GM12878 (cell line): ENCODE results near the gene ITGA1. TPM values are rescaled to one million over a fixed set of nuclear protein-coding genes. Genes with fewer than 3 reads are reported as not detected.

Source experiments
- ATAC-seq: fragments of 200-7000 bp; cut with Tn5 transposase; 3 replicates; pipeline ENCODE4 v1.9.1; 2020; ENCODE audit warnings: mild to moderate bottlenecking, moderate library complexity
- BruUV-seq: library from RNA; stranded (reverse); fragments of 400-500 nt; replicated peaks from 2 replicates; lab custom pipeline; 2021; lab: Mats Ljungman, UMichigan
- CTCF ChIA-PET: fragments of 300-600 bp; sonication (Branson Sonifier 250); formaldehyde crosslinking; extraction: SDS; loops from one replicate; lab custom pipeline; 2021; ENCODE audit warnings: inconsistent platforms; lab: Yijun Ruan, JAX
- POLR2A ChIA-PET: fragments of 350-600 bp; formaldehyde crosslinking; extraction: SDS; loops from one replicate; lab custom pipeline; 2021; ENCODE audit warnings: inconsistent platforms; lab: Charles Lee
- RAD21 ChIA-PET: fragments of 300-600 bp; sonication (Branson Sonifier 250); formaldehyde crosslinking; loops from one replicate; lab custom pipeline; 2023; ENCODE audit warnings: antibody characterized with exemption; ENCODE audit not compliant: unreplicated experiment; lab: Charles Lee
- SMC1A ChIA-PET: fragments of 300-600 bp; sonication (Branson Sonifier 250); formaldehyde crosslinking; loops from one replicate; lab custom pipeline; 2023; ENCODE audit not compliant: unreplicated experiment, uncharacterized antibody; lab: Charles Lee
- DNase-seq: peaks from one replicate; pipeline ENCODE4 v3.0.0-alpha.2; 2011; ENCODE audit warnings: low read depth, low spot score
- FAIRE-seq: peaks from 3 replicates; lab custom pipeline; 2011; peaks lifted over from hg19 to GRCh38; lab: Jason Lieb, UNC
- H2AFZ ChIP-seq: 2 replicates; pipeline ENCODE4 v1.6.0; 2011; ENCODE audit warnings: low read depth, low read length, control low read depth; ENCODE audit not compliant: control insufficient read depth
- H3K27ac ChIP-seq: 2 replicates; pipeline ENCODE4 v1.5.1; 2011; ENCODE audit warnings: control low read depth; ENCODE audit not compliant: control insufficient read depth, insufficient read depth
- H3K27me3 ChIP-seq, 2 experiments: replicated peaks in 1 of 2; 2 replicates each; pipeline versions ENCODE4 v1.6.0 to v1.6.1; 2011; ENCODE audit warnings: low read length in 1 of 2; ENCODE audit not compliant: control insufficient read depth in 2 of 2, insufficient read depth in 2 of 2
- H3K36me3 ChIP-seq, 2 experiments: 2 replicates each; pipeline ENCODE4 v1.5.1; 2011; ENCODE audit warnings: low read length in 1 of 2; ENCODE audit not compliant: control insufficient read depth in 2 of 2, insufficient read depth in 2 of 2
- H3K4me1 ChIP-seq: 2 replicates; pipeline ENCODE4 v1.6.1; 2011; ENCODE audit warnings: mild to moderate bottlenecking, low read length, moderate library complexity, mixed read lengths; ENCODE audit not compliant: control insufficient read depth, insufficient read depth
- H3K4me2 ChIP-seq: 2 replicates; pipeline ENCODE4 v1.6.0; 2011; ENCODE audit warnings: control low read depth; ENCODE audit not compliant: control insufficient read depth, insufficient read depth
- H3K4me3 ChIP-seq: fragments of 200-600 bp; sonication (generic); 2 replicates; pipeline ENCODE4 v1.5.1; 2016
- H3K79me2 ChIP-seq: 2 replicates; pipeline ENCODE4 v1.6.0; 2011; ENCODE audit warnings: low read length; ENCODE audit not compliant: control insufficient read depth, insufficient read depth
- H3K9ac ChIP-seq: 2 replicates; pipeline ENCODE4 v1.8.0; 2011; ENCODE audit warnings: low read length, control low read depth, mixed read lengths; ENCODE audit not compliant: control insufficient read depth, insufficient read depth
- H3K9me3 ChIP-seq: replicated peaks from 3 replicates; pipeline ENCODE4 v1.5.1; 2011; ENCODE audit warnings: mild to moderate bottlenecking, low read length; ENCODE audit not compliant: control insufficient read depth, insufficient read depth
- H4K20me1 ChIP-seq: 2 replicates; pipeline ENCODE4 v1.6.0; 2011; ENCODE audit not compliant: control insufficient read depth, insufficient read depth
- BMI1 ChIP-seq: fragments of 450-650 bp; IDR thresholded peaks from 2 replicates; pipeline ENCODE4 v1.6.1; 2016; ENCODE audit warnings: mild to moderate bottlenecking, moderate library complexity, borderline replicate concordance
- CHD1 ChIP-seq: IDR thresholded peaks from 2 replicates; pipeline ENCODE4 v1.6.1; 2012; ENCODE audit warnings: low read depth, low read length, improper control_type of control experiment
- CHD2 ChIP-seq: IDR thresholded peaks from 2 replicates; pipeline ENCODE4 v1.6.1; 2011; ENCODE audit warnings: low read depth, low read length, improper control_type of control experiment, borderline replicate concordance
- CREB1 ChIP-seq: IDR thresholded peaks from 2 replicates; pipeline ENCODE4 v1.6.1; 2012; ENCODE audit warnings: low read depth, mild to moderate bottlenecking, inconsistent platforms
- KDM1A ChIP-seq: fragments of 200-600 bp; sonication (generic); IDR thresholded peaks from 2 replicates; pipeline ENCODE4 v1.6.1; 2016; ENCODE audit warnings: borderline replicate concordance
- MTA3 ChIP-seq: IDR thresholded peaks from 2 replicates; pipeline ENCODE4 v1.6.1; 2012; ENCODE audit warnings: low read length, inconsistent platforms, borderline replicate concordance
- NFXL1 ChIP-seq: fragments of 450-650 bp; IDR thresholded peaks from 2 replicates; pipeline ENCODE4 v1.6.1; 2017; ENCODE audit warnings: antibody characterized with exemption, mild to moderate bottlenecking, borderline replicate concordance
- NR2F1 ChIP-seq: fragments of 450-650 bp; conservative IDR thresholded peaks from 2 replicates; pipeline ENCODE4 v1.6.1; 2017; ENCODE audit warnings: mild to moderate bottlenecking
- POU2F2 ChIP-seq: IDR thresholded peaks from 3 replicates; pipeline ENCODE4 v1.6.1; 2011; ENCODE audit warnings: low read depth, mild to moderate bottlenecking, low read length, borderline replicate concordance
- REST ChIP-seq: IDR thresholded peaks from 2 replicates; pipeline ENCODE4 v1.6.1; 2012; ENCODE audit warnings: mild to moderate bottlenecking, low read depth, low read length
- SP1 ChIP-seq: IDR thresholded peaks from one replicate; pipeline ENCODE4 v1.6.1; 2011; ENCODE audit warnings: low read depth, low read length
- SPI1 ChIP-seq: IDR thresholded peaks from 2 replicates; pipeline ENCODE4 v1.6.1; 2011; ENCODE audit warnings: low read depth, mild to moderate bottlenecking, low read length, moderate library complexity, borderline replicate concordance; ENCODE audit not compliant: insufficient read depth
- TCF12 ChIP-seq: IDR thresholded peaks from 2 replicates; pipeline ENCODE4 v1.6.1; 2011; ENCODE audit warnings: low read depth, mild to moderate bottlenecking, low read length
- ZNF622 ChIP-seq: fragments of 450-650 bp; IDR thresholded peaks from 2 replicates; pipeline ENCODE4 v1.6.1; 2017; ENCODE audit warnings: mild to moderate bottlenecking, inconsistent platforms
- WGBS: methylation state at CpG from one replicate; pipeline ENCODE4 v1.1.6; 2016; ENCODE audit warnings: low lambda C conversion rate; ENCODE audit not compliant: insufficient replicate concordance, insufficient coverage; ENCODE audit errors: missing lambda C conversion rate; 5-methylcytosine and 5-hydroxymethylcytosine counted together
- in situ Hi-C: fragments of 300-500 bp; cut with MboI; formaldehyde crosslinking; loops from 9 replicates; pipeline ENCODE4 v1.14.3; 2018; ENCODE audit warnings: mixed read lengths
- intact Hi-C: fragments of 100-400 bp; cut with micrococcal nuclease; formaldehyde crosslinking; loops from one replicate; pipeline ENCODE4 v1.14.2; 2022; ENCODE audit not compliant: unreplicated experiment
- polyA plus RNA-seq, 11 experiments: library from polyadenylated mRNA; depleted of rRNA in 4 of 11; unstranded in 6 of 11; stranded (reverse) in 5 of 11; fragments of >200 nt; fragmentation: Nextera tagmentation in 4 of 11; fragmentation: Illumina TruSeq in 1 of 11; extraction: Ambion mirVana in 4 of 11; extraction: Trizol in 1 of 11; gene quantifications; 1 replicate in 1 of 11; 2 replicates in 10 of 11; pipeline versions ENCODE4 v1.2.1 to v1.2.3, GENCODE V29; 2011 to 2016; ENCODE audit warnings: inconsistent platforms in 2 of 11, missing spikeins in 2 of 11, low read depth in 1 of 11
- total RNA-seq, 4 experiments: library from RNA; depleted of rRNA in 3 of 4; stranded (reverse); fragments of >200 nt in 3 of 4; fragmentation: Illumina TruSeq in 1 of 4; extraction: Trizol in 1 of 4; gene quantifications; 2 replicates each; pipeline versions ENCODE4 v1.2.1 to v1.2.3, GENCODE V29; 2013 to 2021

ITGA1 gene
- total and polyA plus RNA-seq, 10 of the 15 experiments (the other 5 are each of a cell fraction or from before 2014, with no cell fraction given), result 0.02 to 0.56 (median 0.19) TPM

GRCh38 chr5:53003144-53003543, 215.4 kb downstream of the ITGA1 start (continued):
- TF ChIP-seq POU2F2, result no peak

GRCh38 chr5:53006911-53007890, 219.5 kb downstream of the ITGA1 start:
- ChIA-PET RAD21 (no interaction called here), POLR2A (no interaction called here), SMC1A (no interaction called here), CTCF (no interaction called here)
- no TSS peak for BruUV-seq
- no peak for ATAC-seq
- no peak for DNase-seq
- no peak for FAIRE-seq
- Histone ChIP-seq H3K4me3 (no peak overlapping the region), H3K79me2 (no peaks in the 10 kb centered on the region), H3K9me3 (no peaks in the 10 kb centered on the region), H3K27ac (no peak overlapping the region), H3K9ac (no peak overlapping the region), H3K4me2 (no peak overlapping the region), H3K4me1 (no peaks in the 10 kb centered on the region), H3K27me3 (0 out of 4 replicates have a peak, but pooled peaks cover 0 to 2% of the 10 kb centered on the region in 2 experiments), H4K20me1 (no peaks in the 10 kb centered on the region), H3K36me3 (no peaks in the 10 kb centered on the region), H2AFZ (no peak overlapping the region)
- in situ Hi-C loops, result no loop called here
- no peak for TF ChIP-seq BMI1
- TF ChIP-seq KDM1A, result no peak
- no peak for TF ChIP-seq REST
- TF ChIP-seq NFXL1, result no peak
- no peak for TF ChIP-seq SP1
- TF ChIP-seq TCF12, result no peak
- TF ChIP-seq MTA3, result no peak
- TF ChIP-seq ZNF622, result no peak
- no peak for TF ChIP-seq NR2F1
- no peak for TF ChIP-seq CHD1
- TF ChIP-seq CREB1, result no peak
- no peak for TF ChIP-seq SPI1
- TF ChIP-seq CHD2, result no peak
- intact Hi-C loops, result no loop called here
- 31% methylated on average over 4 of the region's 4 CpGs for whole genome bisulfite sequencing
